COLO668 (cell line): ENCODE data around the gene LMX1A.
A peak's percentile ranks its signal among the peaks of the same experiment; 100 is the strongest.

Experiments used
- DNase-seq: peaks from one replicate; lab custom pipeline; 2025; ENCODE audit not compliant: unreplicated experiment; lab: John Stamatoyannopoulos, UW

The LMX1A gene

DNA sequence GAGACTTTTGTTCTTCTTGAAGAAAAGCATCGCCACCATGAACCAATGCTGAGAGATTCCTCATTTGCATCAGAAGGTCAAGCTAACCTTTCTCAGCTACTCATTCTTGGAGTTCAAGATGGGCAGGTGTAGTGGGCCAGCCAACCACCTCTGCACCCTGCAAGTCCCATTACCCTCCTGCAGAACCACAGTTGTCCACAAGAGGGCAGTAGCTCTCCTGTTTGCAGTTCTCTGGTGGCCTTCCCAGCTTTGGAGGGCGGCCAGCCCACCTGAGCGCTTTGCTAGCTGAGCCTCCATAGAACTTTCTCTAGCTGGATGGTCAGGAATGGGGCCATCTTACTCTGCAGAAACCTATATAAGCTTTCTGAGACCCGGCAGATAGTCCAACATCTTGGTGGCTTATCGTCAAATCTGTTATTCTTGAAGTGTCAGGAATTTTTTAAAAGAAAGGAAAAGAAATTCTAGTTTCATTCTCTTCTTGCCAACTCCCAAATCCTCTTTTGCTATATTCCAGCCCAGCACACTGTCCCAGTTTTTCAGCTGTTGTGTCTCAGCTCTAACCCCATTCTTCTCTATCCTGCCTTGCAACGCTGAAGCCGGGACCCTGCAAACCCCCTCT lies 11.0 kb upstream of the LMX1A start:
- peak; percentile 79 for DNase-seq

DNA sequence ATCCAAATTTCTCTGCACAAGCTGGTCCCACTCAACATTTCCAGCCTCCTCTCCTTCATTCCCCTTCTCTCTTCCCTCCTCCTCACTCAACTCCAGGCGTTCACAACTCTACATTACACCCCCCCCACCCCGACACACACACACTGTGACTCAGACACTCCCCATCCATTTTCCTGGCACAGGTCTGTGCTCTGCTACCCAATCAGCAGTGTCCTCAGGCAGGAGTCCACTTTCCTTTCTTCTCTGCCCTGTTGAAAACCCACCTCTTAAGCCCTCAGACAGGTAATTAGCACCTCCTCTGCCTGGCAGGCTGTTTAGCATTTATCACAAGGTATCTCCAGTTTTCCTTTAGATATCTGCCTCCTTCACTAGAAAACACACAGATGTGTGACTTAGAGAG lies 8.8 kb upstream of the LMX1A start:
- no peak for DNase-seq

DNA sequence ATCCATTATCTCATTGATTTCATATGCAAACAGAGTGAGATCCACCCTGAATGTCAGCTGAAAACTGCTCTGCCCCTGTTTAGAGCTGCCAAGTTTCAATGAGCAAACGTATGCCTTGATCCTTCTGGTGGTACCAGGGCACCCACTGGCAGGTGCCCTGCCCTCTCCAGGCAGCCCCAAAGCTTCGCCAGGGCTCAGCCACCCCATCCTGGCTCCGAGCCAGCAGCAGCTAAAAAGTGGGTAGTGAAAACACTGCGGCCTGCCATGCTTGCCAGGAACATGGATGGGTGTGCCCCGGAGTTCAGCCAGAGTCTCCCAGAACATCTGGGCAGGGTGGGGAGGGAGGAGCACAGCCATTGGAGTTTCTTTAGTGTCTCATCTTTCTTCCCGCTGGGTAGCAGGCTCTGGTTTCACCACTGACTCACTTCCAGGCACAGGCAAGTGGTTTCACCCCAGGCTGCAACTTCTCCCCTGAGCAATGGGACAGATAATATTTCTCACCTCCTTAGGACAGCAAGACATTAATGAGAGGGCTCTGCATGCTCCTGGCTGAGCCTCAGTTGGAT lies 8.1 kb upstream of the LMX1A start:
- peak; percentile 76 for DNase-seq

DNA sequence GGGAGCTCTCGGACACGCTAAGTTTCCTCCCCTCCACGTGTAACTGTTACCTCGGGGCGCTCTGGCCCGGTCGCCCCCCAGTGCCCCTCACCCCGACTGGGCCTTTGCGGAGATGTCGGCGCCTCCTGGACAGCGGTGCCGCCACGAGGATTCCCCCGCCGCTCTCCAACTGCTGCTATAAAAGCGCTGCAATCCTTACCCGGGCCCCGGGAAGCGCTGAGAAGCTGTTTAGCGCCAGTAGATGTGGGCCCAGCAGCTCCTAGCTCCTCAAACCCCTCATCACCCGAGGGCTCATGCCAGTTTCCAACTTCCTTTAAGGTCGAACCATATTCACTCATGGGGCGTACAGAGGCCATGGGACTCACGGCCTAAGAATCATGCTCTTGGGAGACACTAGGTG lies 361 bp upstream of the LMX1A start:
- no peak for DNase-seq

DNA sequence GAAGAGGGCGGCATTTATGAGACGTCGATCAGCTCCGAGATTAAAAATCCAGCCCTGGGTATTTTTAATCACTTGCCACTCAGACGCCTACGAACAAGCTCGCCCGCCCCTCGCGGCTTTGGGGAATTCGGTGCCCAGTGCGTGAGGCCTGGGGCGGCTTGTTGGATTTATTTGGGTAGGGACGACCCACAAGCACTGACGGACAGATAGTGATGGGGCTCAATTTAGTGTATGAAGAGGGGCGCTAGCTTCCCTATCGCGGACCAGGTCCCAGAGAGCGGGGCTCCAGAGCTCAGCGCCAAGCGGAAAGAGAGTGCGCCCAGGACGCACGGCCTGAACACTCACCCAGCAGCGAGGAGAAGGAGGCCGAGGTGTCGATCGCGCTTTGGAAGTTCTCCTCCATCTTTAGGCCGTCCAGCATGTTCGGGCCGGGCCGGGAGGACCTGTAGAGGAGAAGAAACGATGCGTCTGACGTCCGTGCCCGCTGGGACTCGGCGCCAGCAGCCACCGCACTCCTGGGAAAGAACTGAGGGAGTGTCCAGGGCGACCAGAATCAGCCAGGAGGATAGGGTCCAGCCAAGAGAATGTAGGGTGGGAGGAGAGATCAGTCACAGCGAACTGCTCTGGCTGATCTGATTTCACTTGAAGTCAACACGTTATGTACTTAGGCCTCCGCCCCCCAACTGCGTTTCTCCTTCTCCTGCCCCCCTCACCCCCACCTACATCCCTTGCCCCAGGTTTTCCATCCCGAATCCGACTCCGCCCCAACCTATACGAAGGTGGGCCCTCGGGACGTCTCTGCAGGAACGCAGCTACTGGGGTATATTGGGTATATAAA lies 1.2 kb downstream of the LMX1A start:
- DNase-seq: peak; percentile 31

DNA sequence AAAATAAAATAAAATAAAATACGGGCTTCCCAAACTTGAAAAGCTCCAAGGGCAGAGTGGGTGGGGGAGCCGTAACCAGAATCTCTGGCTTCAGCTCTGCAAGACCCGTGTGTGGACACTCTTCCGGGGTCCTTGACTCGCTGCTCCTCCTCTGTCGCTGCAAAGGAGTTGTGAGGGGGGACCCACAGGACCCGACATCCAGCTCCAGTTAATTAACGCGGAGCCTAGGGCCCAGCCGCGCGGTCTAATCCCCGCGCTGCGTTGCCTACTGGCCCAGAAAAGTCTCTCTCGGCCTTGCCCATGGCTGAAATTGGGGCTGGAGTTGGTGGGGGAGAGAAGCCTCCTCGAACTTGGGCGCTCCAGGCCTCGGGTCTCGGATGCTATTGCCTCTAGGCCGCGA lies 1.8 kb downstream of the LMX1A start:
- DNase-seq: no peak

DNA sequence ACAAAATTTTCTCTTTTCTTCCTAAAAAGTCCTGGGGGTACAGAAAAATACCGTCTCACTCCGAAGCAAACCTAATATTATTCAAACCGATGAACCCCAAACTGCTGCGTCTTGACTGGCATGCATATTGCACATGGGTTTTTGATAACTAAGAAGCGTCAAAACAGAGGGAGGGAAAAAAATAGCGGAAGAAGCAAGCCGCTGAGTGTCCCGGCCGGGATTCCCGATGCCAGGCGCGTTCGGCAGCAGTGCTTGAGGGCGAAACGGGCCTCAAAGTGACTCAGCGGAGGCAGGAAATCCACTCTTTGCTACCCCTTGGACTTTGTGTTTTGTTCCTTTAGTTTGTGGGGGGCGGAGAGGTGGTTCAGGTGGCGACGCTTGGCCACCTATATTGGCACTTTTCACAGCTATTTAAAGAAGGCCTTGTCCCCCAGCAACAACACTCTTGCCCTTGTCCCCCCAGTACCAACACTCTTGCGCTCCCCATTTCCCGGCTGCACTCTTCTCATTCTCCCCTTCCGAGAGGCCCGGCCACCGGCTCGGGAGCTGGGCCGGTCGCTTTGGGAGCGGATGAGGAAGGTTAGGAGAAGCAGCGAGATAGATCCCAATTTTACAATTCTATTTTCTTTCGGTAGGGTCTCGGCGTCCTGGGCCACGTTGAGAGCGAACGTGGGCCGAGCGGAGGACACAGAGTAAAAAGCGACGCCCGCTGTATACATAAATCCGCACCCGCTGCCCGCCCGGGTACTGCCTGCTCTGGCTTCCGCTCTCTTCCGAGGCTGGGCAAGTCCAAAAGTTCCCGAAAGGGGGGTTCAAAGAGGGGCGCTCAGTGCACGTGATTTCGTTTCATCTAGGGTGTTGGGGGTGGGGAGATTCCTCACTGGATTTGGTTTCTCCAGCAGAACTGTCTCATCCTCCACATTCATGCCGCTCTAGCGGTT lies 2.5 kb downstream of the LMX1A start:
- peak; percentile 30 for DNase-seq

DNA sequence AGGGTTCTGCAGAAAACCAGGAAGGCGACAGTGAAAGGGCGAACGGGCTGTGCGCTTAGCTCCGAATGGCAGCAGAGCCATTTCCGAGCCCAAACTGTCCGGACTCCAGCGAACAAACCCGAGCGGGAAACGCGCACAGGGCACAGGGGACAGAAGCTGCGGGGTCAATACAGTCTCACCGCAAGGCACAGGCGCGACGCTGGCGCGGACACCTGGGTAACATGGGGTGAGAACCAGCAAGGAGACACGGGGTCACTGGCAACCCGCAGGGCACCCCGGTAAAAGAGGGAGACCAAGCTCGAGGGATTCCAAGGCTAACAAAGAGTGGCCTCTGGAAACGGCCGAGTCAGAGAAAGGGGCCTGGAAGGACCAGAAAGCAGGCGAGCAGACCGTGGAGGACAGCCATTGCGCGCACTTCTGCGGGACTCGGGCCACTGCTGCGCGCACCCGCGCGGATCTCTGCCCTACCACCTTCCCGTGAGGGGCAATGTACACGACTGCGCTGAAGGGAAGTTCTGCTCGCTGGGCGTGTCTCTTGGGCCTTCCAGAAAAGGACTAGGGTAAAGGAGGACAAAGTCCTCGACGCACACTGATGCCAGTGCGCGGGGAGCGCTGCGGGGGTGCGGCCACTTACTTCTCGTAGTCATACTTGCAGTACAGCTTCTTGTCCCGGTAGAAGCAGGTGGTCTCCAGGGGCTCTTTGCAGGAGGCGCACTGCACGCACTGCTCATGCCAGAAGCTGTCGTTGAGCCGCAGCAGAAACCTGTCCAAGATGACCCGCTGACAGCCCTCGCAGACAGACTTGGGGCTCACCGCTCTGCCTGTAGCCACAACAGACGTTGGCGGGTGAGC lies 3.8 kb downstream of the LMX1A start:
- DNase-seq: no peak

DNA sequence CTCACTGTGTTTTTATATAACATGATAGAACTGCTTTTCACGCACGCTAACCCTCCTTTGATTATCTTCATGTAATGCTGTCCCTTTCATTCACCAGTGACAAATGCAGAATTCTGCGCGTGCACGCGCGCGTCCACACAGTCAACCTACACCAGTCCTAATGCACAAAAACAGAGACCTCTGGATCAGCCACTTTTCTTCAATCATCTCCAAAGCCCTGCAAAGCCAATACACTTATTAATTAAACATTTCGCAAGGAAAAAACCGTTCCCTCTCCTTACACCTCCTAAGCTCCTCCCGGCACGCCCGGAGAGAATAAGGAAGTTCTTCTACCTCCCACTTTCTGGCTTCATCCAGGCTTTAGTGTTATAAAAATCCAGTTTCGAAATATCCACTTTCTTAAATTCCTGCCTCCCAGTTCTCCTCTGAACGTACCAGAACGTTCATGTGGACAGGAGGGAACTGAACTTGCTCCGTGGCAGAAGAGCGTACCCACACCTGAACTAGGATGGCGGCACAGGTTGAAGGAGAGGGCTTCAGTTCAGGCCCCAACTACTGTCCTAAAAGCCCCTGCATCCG lies 4.6 kb downstream of the LMX1A start:
- no peak for DNase-seq

DNA sequence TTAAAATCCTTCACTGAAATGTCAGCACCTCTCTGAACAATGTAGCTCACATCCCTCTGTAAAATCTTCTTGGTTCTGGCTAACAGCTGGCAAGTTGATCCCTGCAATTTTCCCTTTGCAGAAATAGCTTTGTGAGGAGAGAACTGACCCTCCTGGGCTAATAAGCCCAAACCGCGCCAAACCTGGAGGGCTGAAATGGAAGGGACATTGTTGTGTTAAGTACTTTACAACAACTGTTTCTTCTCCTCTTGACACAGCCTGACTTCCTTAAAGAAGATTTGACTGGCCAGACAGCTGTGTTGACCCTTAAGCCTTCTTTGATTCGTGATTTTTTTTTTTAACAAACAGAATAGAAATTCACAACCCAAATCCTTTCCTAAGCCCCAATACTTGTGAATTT lies 5.7 kb downstream of the LMX1A start:
- DNase-seq: no peak

DNA sequence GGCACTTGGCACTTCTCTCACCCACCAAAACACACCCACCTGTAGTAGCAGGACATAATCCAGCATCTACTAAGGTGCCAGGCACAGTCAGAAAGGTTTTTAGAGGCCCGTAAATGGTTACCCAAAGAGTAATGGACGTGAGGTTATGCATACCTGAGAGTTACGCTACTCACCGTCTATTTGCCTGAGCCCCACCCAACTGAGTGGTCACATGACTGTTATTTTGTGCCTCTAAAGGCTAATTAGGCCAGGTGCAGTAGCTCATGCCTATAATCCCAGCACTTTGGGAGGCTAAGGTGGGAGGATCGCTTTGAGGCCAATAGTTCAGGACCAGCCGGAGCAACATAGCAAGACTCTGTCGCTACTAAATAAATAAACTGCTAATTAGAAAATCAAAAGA lies 11.0 kb downstream of the LMX1A start:
- no peak for DNase-seq

DNA sequence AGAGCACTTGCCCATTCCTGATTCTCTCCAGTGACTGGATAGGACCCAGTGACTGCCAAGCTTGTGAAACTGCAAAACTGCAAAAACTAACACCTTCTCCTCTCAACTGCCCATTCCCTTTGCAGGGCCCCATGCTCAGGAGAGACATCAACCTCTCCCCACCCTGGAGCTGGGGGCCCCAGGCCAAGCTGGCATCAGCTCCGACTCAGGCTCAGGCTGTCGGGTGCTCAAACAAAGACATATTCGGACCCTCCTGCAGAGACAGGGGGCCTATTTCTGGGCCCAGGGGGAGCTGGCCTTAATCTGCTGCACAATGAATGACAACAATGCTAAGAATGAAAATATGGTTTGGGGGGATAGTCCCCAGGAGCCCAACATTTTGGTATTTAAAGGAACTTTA lies 11.8 kb downstream of the LMX1A start:
- no peak for DNase-seq

DNA sequence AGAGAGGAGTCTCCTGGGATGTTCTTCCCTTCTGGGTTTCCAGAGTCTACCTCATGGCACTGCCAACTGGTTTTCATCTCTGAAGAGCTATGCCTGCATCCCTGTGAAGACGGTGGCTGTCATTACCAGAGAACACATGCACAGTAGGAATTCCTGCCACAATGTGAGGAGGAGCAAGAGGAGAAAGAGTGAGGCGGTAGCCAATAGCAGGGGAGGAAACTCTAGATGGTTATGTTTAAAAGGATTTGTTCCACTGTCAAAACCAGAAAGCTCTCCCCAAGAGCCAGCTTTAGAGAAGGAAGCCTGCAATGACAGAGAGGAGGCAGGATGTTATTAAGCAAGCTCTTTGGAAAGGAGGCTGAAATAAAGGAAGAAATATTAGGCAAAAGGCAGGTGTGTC lies 12.3 kb downstream of the LMX1A start:
- DNase-seq: no peak

DNA sequence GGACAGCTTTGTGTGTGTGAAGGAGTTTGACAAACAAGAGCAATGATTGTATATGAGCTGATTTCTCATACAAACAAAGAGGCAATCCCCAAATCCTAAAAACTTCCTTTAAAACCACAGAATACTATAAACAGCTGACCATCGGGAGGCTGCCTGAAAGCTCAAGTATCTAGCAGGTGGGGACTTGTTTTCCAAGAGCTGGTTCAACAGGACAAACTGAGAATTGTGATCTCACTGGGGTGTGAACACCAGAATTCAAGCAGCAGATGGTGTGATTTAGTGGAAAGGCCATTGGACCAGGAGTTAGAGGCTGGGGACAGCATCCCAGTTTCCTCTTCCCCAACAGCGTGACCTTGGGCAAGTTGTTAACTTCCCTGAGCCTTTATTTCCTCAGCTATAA lies 13.9 kb downstream of the LMX1A start:
- DNase-seq: no peak

DNA sequence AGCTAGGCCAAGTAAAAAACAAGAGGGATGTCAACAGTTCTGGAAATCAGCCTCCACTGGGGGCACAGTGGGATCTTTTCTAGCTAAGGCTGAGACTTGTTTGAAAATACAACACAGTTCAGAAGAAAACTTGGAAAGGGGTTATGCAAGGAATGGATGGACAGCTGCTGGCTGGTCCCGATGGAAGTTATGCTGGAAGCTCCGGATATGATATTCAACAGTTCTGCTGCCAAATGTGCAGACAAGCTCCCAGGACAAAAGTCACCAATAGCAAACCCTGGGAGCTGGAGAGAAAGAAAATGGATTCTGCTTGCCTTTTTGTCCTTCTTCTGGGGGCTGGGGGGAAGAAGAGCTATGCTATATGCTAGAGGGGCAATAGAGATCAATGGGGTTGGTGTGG lies 14.3 kb downstream of the LMX1A start:
- DNase-seq: no peak

DNA sequence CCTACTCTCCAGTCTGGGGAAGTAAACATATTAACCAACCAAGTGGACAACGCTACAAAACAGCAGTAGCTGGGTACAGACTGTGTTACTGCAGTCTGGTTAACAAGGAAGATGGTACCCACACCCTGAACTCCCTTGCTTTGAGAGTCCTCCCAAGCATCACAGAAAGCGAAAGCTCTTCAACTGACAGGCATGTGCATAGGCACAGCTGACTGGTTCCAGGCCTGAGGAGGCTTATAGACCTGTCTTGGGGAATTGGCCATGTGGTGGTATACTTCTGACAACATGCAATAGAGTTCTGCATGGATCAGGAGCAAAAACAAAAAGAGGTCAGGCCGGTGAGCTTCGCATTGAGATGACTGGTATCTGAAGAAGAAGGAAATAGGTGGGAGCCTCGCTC lies 17.4 kb downstream of the LMX1A start:
- DNase-seq: no peak

DNA sequence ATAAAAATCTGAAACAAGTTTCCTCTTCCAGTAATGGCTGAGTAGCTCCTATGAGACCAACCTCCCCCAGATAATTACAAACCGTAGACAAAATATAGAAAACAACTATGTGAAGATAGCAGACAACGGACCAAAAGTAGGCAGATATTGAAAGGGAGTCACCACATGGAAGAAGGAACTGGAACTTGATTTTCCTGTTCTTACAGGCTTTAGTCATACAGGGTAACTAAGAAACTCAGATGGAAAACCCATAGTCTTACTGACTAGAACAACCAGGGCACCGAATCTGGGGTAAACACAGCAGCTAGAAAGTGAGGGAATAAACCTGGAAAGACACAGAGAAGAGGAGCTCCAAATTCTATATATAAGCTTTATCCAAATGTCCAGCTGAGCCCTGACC lies 26.0 kb downstream of the LMX1A start:
- DNase-seq: no peak

DNA sequence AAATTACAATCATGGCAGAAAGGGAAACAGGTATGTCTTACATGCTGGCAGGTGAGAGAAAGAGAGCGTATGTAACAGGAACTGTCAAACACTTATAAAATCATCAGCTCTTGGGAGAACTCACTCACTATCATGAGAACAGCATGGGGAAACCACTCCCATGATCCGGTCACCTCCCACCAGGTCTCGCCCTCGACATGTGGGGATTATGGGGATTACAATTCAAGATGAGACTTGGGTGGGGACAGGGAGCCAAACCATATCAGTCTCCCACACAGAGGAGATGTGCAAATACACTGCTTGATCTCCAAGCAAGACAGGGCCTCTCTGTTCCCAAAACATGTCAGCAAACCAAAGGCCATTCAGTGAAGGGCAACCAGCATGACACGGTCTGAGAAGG lies 27.4 kb downstream of the LMX1A start:
- no peak for DNase-seq

DNA sequence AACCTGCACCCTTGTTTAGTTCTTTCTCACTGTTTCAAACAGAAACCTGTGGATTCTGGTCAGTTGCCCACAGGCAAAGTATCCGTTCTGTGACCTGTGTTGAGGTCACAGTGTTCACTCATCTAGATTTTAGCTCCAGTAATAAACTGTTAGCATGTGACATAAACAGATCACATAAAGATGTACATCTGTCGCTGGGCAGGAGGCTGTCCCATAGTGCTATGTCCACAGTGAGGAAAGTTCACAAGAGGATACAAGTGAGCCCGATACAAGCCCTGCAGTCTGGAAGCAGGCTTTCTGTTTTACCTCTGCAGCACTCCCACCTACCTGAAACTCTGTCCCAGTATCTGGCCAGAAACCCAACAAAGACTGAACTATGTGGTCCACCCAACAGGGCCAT lies 28.4 kb downstream of the LMX1A start:
- DNase-seq: no peak

DNA sequence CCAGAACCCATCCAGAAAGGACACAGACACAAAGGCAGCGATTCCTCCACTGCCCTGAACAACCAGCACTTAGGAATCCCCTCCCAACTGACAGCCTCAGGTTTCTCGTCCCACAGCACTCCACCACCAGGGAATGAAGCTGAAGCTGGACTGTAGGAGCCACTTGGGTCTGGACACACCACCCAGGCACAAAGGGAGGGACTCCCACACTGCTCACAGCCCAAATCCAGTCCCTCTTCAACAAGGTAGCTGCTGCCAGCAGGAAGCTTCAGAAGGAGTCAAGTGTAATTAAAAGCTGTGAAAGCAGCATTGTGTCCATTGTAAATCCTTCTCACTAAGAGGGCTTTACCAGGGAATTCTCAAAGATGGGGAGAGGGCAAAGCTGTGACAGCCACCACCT lies 29.0 kb downstream of the LMX1A start:
- DNase-seq: no peak
